K562 (cell line): ENCODE data around the gene CD164L2. TPM values are rescaled to one million over a fixed set of nuclear protein-coding genes. Genes with fewer than 3 reads are reported as not detected.

Source experiments
- CCAR2 ChIP-seq: fragments of 200-400 bp; formaldehyde crosslinking; IDR thresholded peaks from 2 replicates; pipeline ENCODE4 v1.6.1; 2017; ENCODE audit warnings: mild to moderate bottlenecking, low read depth, low read length
- ETS1 ChIP-seq: conservative IDR thresholded peaks from 2 replicates; pipeline ENCODE4 v1.6.1; 2011; ENCODE audit warnings: low read depth, mild to moderate bottlenecking, low read length; ENCODE audit not compliant: control insufficient read depth
- EZH2 ChIP-seq: IDR thresholded peaks from 2 replicates; pipeline ENCODE4 v1.6.1; 2012; ENCODE audit warnings: low read depth, mild to moderate bottlenecking, inconsistent platforms, low read length, borderline replicate concordance
- KLF16 ChIP-seq: IDR thresholded peaks from 2 replicates; pipeline ENCODE4 v1.6.1; 2016; ENCODE audit warnings: antibody characterized with exemption
- MCM3 ChIP-seq: fragments of 450-650 bp; IDR thresholded peaks from 2 replicates; pipeline ENCODE4 v1.6.1; 2016
- MYBL2 ChIP-seq, 2 experiments: fragments of 450-650 bp in 1 of 2; sonication (generic) in 1 of 2; formaldehyde crosslinking in 1 of 2; IDR thresholded peaks; 2 replicates each; pipeline versions ENCODE4 v1.6.1 to v1.8.1; 2017 to 2022; ENCODE audit warnings: borderline replicate concordance in 1 of 2, inconsistent platforms in 1 of 2, low read depth in 1 of 2, mild to moderate bottlenecking in 1 of 2, missing genetic modification reagents in 1 of 2, moderate library complexity in 1 of 2
- NCOA1 ChIP-seq: fragments of 450-650 bp; IDR thresholded peaks from 2 replicates; pipeline ENCODE4 v1.6.1; 2016; ENCODE audit warnings: low read depth
- ZBTB12 ChIP-seq: fragments of 250-450 bp; sonication (Bioruptor Pico); IDR thresholded peaks from 2 replicates; pipeline ENCODE4 v1.4.0; 2020
- ZNF175 ChIP-seq: fragments of 200-800 bp; sonication (Bioruptor generic); IDR thresholded peaks from 2 replicates; pipeline ENCODE4 v1.6.1; 2016; ENCODE audit warnings: low read depth, mild to moderate bottlenecking, missing genetic modification characterization, missing compliant biosample characterization
- ZNF280B ChIP-seq: fragments of 250-450 bp; sonication (Bioruptor Pico); IDR thresholded peaks from 2 replicates; pipeline ENCODE4 v1.5.1; 2021; ENCODE audit warnings: mild to moderate bottlenecking
- ZNF551 ChIP-seq: fragments of 250-450 bp; sonication (Bioruptor Pico); IDR thresholded peaks from 2 replicates; pipeline ENCODE4 v1.5.0; 2021; ENCODE audit warnings: mild to moderate bottlenecking, moderate library complexity
- polyA plus RNA-seq, 8 experiments: library from polyadenylated mRNA; depleted of rRNA in 4 of 8; stranded (reverse) in 5 of 8; unstranded in 3 of 8; fragments of >200 nt; fragmentation: Nextera tagmentation in 2 of 8; fragmentation: Illumina TruSeq in 1 of 8; extraction: Ambion mirVana in 2 of 8; extraction: Trizol in 1 of 8; gene quantifications; 2 replicates each; pipeline versions ENCODE4 v1.2.1 to v1.2.3, GENCODE V29; 2011 to 2014; ENCODE audit warnings: inconsistent platforms in 1 of 8, missing spikeins in 1 of 8
- total RNA-seq, 7 experiments: library from RNA; depleted of rRNA in 6 of 7; stranded (reverse); fragments of >200 nt in 6 of 7; fragmentation: Illumina TruSeq in 2 of 7; extraction: Trizol in 2 of 7; gene quantifications; 2 replicates each; pipeline versions ENCODE4 v1.2.1 to v1.2.3, GENCODE V29; 2011 to 2021; ENCODE audit warnings: low replicate concordance in 1 of 7
- TF ChIP-seq, protein P1 (sequence below): sonication (generic); formaldehyde crosslinking; IDR thresholded peaks from 2 replicates; pipeline ENCODE4 v1.9.0; 2022; ENCODE audit warnings: mild to moderate bottlenecking, missing genetic modification reagents
- TF ChIP-seq, protein P2 (sequence below): fragments of 250-450 bp; sonication (Bioruptor Pico); IDR thresholded peaks from 2 replicates; pipeline ENCODE4 v1.8.0; 2021; ENCODE audit warnings: moderate library complexity, mild to moderate bottlenecking, inconsistent platforms
- TF ChIP-seq, protein P3 (sequence below): IDR thresholded peaks from 2 replicates; pipeline ENCODE4 v1.6.1; 2012; ENCODE audit warnings: low read depth, low read length, improper control_type of control experiment, borderline replicate concordance
- TF ChIP-seq, protein P4 (sequence below): fragments of 250-450 bp; sonication (Bioruptor Pico); IDR thresholded peaks from 2 replicates; pipeline ENCODE4 v1.8.0; 2022; ENCODE audit warnings: inconsistent platforms
- TF ChIP-seq, protein P5 (sequence below): sonication (generic); IDR thresholded peaks from 2 replicates; pipeline ENCODE4 v1.6.1; 2016

Gene CD164L2
- total and polyA plus RNA-seq, 9 of the 15 experiments (the other 6 are each of a cell fraction or from before 2014, with no cell fraction given): 0.08 to 0.92 (median 0.38) TPM; not detected in 1

- TF ChIP-seq, protein P1, sequence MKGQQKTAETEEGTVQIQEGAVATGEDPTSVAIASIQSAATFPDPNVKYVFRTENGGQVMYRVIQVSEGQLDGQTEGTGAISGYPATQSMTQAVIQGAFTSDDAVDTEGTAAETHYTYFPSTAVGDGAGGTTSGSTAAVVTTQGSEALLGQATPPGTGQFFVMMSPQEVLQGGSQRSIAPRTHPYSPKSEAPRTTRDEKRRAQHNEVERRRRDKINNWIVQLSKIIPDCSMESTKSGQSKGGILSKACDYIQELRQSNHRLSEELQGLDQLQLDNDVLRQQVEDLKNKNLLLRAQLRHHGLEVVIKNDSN: no peak
- TF ChIP-seq EZH2 (no peak), ZNF551 (CRISPR knock-in tag) (no peak), ETS1 (0 out of 2 replicates have a peak, but pooled peaks have one; percentile 10), MYBL2 (IDR thresholded peaks at IDR 0.05; ENCODE audit: low read depth) (no peak), MYBL2 (CRISPR knock-in tag; IDR thresholded peaks at IDR 0.05; ENCODE audit: borderline replicate concordance) (no peak), NCOA1 (no peak), KLF16 (no peak), CCAR2 (no peak), MCM3 (no peak), ZNF175 (CRISPR knock-in tag) (no peak), ZNF280B (CRISPR knock-in tag) (no peak), ZBTB12 (CRISPR knock-in tag) (no peak)
- TF ChIP-seq, protein P2, sequence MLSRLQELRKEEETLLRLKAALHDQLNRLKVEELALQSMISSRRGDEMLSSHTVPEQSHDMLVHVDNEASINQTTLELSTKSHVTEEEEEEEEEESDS (CRISPR knock-in tag): no peak
- TF ChIP-seq, protein P3, sequence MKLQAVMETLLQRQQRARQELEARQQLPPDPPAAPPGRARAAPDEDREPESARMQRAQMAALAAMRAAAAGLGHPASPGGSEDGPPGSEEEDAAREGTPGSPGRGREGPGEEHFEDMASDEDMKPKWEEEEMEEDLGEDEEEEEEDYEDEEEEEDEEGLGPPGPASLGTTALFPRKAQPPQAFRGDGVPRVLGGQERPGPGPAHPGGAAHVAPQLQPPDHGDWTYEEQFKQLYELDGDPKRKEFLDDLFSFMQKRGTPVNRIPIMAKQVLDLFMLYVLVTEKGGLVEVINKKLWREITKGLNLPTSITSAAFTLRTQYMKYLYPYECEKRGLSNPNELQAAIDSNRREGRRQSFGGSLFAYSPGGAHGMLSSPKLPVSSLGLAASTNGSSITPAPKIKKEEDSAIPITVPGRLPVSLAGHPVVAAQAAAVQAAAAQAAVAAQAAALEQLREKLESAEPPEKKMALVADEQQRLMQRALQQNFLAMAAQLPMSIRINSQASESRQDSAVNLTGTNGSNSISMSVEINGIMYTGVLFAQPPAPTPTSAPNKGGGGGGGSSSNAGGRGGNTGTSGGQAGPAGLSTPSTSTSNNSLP: no peak
- TF ChIP-seq, protein P4, sequence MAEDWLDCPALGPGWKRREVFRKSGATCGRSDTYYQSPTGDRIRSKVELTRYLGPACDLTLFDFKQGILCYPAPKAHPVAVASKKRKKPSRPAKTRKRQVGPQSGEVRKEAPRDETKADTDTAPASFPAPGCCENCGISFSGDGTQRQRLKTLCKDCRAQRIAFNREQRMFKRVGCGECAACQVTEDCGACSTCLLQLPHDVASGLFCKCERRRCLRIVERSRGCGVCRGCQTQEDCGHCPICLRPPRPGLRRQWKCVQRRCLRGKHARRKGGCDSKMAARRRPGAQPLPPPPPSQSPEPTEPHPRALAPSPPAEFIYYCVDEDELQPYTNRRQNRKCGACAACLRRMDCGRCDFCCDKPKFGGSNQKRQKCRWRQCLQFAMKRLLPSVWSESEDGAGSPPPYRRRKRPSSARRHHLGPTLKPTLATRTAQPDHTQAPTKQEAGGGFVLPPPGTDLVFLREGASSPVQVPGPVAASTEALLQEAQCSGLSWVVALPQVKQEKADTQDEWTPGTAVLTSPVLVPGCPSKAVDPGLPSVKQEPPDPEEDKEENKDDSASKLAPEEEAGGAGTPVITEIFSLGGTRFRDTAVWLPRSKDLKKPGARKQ: no peak
- TF ChIP-seq, protein P5, sequence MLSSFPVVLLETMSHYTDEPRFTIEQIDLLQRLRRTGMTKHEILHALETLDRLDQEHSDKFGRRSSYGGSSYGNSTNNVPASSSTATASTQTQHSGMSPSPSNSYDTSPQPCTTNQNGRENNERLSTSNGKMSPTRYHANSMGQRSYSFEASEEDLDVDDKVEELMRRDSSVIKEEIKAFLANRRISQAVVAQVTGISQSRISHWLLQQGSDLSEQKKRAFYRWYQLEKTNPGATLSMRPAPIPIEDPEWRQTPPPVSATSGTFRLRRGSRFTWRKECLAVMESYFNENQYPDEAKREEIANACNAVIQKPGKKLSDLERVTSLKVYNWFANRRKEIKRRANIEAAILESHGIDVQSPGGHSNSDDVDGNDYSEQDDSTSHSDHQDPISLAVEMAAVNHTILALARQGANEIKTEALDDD: no peak
Measured at GRCh38 chr1:27392778-27393635, 9.9 kb upstream of the CD164L2 start (continued).
